ENCODE measurements around the gene C11orf86. TPM values are rescaled to one million over a fixed set of nuclear protein-coding genes. Genes with fewer than 3 reads are reported as not detected.

The C11orf86 gene
- total RNA-seq, 2 donors from 2014 or later: not detected

DNA sequence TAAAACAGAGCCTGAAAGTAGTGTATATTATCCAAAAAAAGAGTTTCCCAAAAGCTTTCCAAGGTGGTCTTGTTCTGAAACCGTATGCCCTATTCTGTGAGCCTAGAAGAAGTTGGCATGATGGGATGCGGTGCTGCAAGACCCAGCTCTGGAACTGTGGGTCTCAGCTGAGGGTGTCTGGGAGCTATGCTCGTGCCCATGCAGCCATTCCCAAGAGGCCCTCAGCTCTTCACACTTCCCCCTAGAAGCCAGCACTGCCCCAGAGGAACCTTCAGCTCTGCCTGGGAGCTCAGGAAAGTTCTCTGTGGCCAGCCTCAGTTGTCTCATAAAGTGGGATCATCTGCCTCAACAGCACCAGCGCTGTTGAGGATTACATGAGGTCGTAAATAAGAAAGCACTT lies 41.4 kb downstream of the C11orf86 start:
- H3K36me3 Mint-ChIP-seq (ENCODE audit: low read depth): no peaks in the 10 kb centered on the region

DNA sequence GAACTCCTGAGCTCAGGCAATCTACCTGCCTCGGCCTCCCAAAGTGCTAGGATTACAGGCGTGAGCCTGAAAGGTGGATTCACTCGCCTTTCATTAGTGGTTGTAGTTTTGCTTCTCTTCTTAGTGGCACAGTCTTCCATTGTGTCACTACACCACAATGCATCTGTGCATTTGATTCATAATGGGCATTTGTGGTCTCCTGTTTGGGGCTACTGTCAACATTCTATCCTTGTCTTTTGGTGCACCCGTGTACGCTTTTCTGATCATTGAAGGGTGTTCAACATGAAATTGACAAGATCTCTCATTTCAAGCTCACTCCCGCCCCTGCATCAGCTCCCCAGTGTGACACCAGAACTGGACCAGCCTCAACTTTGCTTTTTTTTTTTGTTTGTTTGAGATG lies 45.8 kb downstream of the C11orf86 start:
- H3K27me3 Mint-ChIP-seq (ENCODE audit: insufficient read depth): peaks cover 44% of the 10 kb centered on the region
- no peak overlapping the region for H3K27ac Mint-ChIP-seq
- no peak overlapping the region for H3K4me3 Mint-ChIP-seq

More for the DNA sequence above, 41.4 kb downstream of the C11orf86 start:
- Mint-ChIP-seq H3K4me3 (no peak overlapping the region), H3K27ac (no peak overlapping the region), H3K4me1 (no peaks in the 10 kb centered on the region), H3K9me3 (no peaks in the 10 kb centered on the region), H3K27me3 (ENCODE audit: insufficient read depth) (peaks cover 7% of the 10 kb centered on the region)
- H3K9me3 ChIP-seq (ENCODE audit: control insufficient read depth, low read length): no peaks in the 10 kb centered on the region
- H3K9ac ChIP-seq (ENCODE audit: extremely low read depth, low read length, poor library complexity, severe bottlenecking): no peak overlapping the region
- H3K27ac ChIP-seq (ENCODE audit: low read depth, low read length): no peak overlapping the region
- H3K27me3 ChIP-seq (ENCODE audit: control insufficient read depth, insufficient read depth, low read length, poor library complexity, severe bottlenecking): no peaks in the 10 kb centered on the region
- H3K36me3 ChIP-seq (ENCODE audit: control insufficient read depth, insufficient read depth, low read length): no peaks in the 10 kb centered on the region
- TF ChIP-seq, protein P1, sequence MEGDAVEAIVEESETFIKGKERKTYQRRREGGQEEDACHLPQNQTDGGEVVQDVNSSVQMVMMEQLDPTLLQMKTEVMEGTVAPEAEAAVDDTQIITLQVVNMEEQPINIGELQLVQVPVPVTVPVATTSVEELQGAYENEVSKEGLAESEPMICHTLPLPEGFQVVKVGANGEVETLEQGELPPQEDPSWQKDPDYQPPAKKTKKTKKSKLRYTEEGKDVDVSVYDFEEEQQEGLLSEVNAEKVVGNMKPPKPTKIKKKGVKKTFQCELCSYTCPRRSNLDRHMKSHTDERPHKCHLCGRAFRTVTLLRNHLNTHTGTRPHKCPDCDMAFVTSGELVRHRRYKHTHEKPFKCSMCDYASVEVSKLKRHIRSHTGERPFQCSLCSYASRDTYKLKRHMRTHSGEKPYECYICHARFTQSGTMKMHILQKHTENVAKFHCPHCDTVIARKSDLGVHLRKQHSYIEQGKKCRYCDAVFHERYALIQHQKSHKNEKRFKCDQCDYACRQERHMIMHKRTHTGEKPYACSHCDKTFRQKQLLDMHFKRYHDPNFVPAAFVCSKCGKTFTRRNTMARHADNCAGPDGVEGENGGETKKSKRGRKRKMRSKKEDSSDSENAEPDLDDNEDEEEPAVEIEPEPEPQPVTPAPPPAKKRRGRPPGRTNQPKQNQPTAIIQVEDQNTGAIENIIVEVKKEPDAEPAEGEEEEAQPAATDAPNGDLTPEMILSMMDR (conservative IDR thresholded peaks at IDR 0.05): no peak
- WGBS, 2 experiments (ENCODE audit: insufficient coverage in 1 of 2, insufficient read length in 1 of 2): 88 to 94% methylated on average over 5 of the region's 5 CpGs
- DNase-seq: no peak
- no peaks in the 10 kb centered on the region for H3K4me1 ChIP-seq (ENCODE audit: control insufficient read depth, insufficient read depth, low read length)
- no peak overlapping the region for H3K4me3 ChIP-seq (ENCODE audit: low read length)

DNA sequence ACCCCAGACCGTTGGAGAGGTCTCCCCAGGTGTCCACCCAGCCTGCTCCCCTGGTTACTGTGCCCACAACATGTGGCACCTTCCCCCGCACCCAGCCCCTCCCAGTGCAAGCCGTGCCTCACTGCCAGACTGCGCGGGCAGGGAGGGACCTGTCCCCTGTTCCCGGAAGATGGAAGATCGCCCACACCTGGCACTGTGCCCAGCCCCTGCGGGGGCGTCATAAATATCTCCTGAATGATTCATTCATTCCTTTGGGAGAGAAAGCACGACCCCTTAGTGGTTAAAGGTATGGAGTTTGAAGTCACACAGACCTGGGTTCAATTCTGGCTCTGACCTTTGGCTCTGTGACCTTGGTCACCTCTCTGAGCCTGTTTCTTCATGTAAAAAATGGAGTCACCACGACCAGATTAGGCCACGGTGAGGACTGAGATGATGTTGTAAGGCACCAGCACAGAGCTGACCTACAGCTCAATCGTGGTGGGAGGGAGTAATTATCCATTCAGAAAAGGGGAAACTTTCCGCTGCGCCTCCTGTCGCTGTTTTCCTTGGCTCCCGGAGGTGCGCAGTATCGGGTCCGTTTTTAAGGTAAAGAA lies 47.3 kb downstream of the C11orf86 start:
- Mint-ChIP-seq H3K4me1 (peaks cover 4% of the 10 kb centered on the region), H3K27ac (no peak overlapping the region), H3K9me3 (no peaks in the 10 kb centered on the region), H3K36me3 (ENCODE audit: low read depth) (no peaks in the 10 kb centered on the region), H3K4me3 (peak overlapping the region; percentile 45), H3K27me3 (ENCODE audit: insufficient read depth) (peaks cover 52% of the 10 kb centered on the region)
- peak overlapping the region; percentile 68 for H3K4me3 ChIP-seq (ENCODE audit: low read length)
- no peaks in the 10 kb centered on the region for H3K36me3 ChIP-seq (ENCODE audit: control insufficient read depth, insufficient read depth, low read length)
- H3K4me1 ChIP-seq (ENCODE audit: control insufficient read depth, insufficient read depth, low read length): no peaks in the 10 kb centered on the region
- no peak overlapping the region for H3K27ac ChIP-seq (ENCODE audit: low read depth, low read length)
- 51 to 57% methylated on average over 11 to 20 of the region's 20 CpGs for WGBS, 2 experiments (ENCODE audit: insufficient coverage in 1 of 2, insufficient read length in 1 of 2)
- TF ChIP-seq, protein P1 (conservative IDR thresholded peaks at IDR 0.05): no peak
- no peak for DNase-seq
- H3K9me3 ChIP-seq (ENCODE audit: control insufficient read depth, low read length): no peaks in the 10 kb centered on the region
- no peak overlapping the region for H3K9ac ChIP-seq (ENCODE audit: extremely low read depth, low read length, poor library complexity, severe bottlenecking)
- peaks cover 35% of the 10 kb centered on the region for H3K27me3 ChIP-seq (ENCODE audit: control insufficient read depth, insufficient read depth, low read length, poor library complexity, severe bottlenecking)

More for the DNA sequence above, 45.8 kb downstream of the C11orf86 start:
- no peak overlapping the region for H3K4me3 ChIP-seq (ENCODE audit: low read length)
- H3K9ac ChIP-seq (ENCODE audit: extremely low read depth, low read length, poor library complexity, severe bottlenecking): no peak overlapping the region
- Mint-ChIP-seq H3K4me1 (peaks cover 4% of the 10 kb centered on the region), H3K36me3 (ENCODE audit: low read depth) (no peaks in the 10 kb centered on the region), H3K9me3 (no peaks in the 10 kb centered on the region)
- no peaks in the 10 kb centered on the region for H3K9me3 ChIP-seq (ENCODE audit: control insufficient read depth, low read length)
- no peak overlapping the region for H3K27ac ChIP-seq (ENCODE audit: low read depth, low read length)
- peaks cover 35% of the 10 kb centered on the region for H3K27me3 ChIP-seq (ENCODE audit: control insufficient read depth, insufficient read depth, low read length, poor library complexity, severe bottlenecking)
- H3K4me1 ChIP-seq (ENCODE audit: control insufficient read depth, insufficient read depth, low read length): no peaks in the 10 kb centered on the region
- TF ChIP-seq, protein P1 (conservative IDR thresholded peaks at IDR 0.05): no peak
- DNase-seq: no peak
- 91 to 95% methylated on average over 6 of the region's 6 CpGs for WGBS, 2 experiments (ENCODE audit: insufficient coverage in 1 of 2, insufficient read length in 1 of 2)
- no peaks in the 10 kb centered on the region for H3K36me3 ChIP-seq (ENCODE audit: control insufficient read depth, insufficient read depth, low read length)
